ENCODE results near the gene PHC3.

DNA sequence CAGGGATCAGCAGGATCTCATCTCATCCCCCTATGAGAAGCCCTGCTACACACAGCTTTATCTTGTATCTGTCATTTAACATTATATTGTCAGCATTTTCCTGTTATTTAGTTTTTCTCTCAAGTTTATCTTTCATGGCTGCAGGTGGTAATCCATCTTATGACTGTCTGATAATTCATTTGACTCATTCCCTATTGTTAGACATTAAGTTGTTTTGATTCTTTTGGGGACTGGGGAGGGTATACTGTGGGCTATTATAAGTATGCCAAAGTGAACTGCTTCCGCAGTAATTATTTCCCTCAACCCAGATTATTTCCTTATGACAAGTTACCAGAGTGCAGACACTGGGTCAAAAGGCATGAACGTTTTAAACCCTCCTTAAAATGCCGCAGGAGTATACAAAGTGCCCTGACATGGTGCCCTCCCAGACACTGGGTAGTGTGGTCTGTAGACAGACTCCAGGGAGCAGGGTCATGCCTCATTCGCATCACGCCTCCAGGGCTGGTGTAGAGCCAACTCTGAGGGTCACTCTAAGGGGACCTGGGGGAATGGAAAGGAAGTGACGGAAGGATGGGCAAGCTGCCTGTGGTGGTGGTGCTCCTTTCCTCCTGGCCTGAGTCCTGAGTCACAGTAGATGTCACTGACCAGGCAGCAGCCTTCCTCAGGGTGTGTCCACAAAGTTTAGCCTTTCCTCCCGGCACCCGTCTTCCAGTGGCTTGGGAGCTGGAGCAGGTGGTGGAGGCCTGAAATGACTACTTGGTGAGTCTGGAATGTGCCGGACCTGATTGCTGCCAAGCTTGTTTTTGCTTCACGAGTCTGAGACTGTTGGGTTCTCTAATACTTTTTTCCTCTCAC is 132.2 kb downstream of the PHC3 start:
- TF ChIP-seq, protein P1, sequence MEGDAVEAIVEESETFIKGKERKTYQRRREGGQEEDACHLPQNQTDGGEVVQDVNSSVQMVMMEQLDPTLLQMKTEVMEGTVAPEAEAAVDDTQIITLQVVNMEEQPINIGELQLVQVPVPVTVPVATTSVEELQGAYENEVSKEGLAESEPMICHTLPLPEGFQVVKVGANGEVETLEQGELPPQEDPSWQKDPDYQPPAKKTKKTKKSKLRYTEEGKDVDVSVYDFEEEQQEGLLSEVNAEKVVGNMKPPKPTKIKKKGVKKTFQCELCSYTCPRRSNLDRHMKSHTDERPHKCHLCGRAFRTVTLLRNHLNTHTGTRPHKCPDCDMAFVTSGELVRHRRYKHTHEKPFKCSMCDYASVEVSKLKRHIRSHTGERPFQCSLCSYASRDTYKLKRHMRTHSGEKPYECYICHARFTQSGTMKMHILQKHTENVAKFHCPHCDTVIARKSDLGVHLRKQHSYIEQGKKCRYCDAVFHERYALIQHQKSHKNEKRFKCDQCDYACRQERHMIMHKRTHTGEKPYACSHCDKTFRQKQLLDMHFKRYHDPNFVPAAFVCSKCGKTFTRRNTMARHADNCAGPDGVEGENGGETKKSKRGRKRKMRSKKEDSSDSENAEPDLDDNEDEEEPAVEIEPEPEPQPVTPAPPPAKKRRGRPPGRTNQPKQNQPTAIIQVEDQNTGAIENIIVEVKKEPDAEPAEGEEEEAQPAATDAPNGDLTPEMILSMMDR (optimal IDR thresholded peaks at IDR 0.05 in 1 of 3, IDR thresholded peaks at IDR 0.05 in 1 of 3, conservative IDR thresholded peaks at IDR 0.05 in 1 of 3; ENCODE audit: extremely low read depth in 1 of 3, insufficient read depth in 2 of 3, low read length in 3 of 3), result no peak
- no peak for TF ChIP-seq EZH2 (IDR thresholded peaks at IDR 0.05; ENCODE audit: low read length)

Data from keratinocyte (primary cell).